ENCODE measurements around the gene MRPS10. TPM values are rescaled to one million over a fixed set of nuclear protein-coding genes. Genes with fewer than 3 reads are reported as not detected.

MRPS10 gene
- 10 to 100 TPM; 28.4 to 32.8 TPM for total RNA-seq

- H3K9me3 Mint-ChIP-seq = no peaks in the 10 kb centered on the region
- H3K36me3 Mint-ChIP-seq (ENCODE audit: low read depth) = peaks cover 15% of the 10 kb centered on the region
- peak within 1 kb of the TSS; percentile 80 for H3K27ac Mint-ChIP-seq
- no peaks in the 10 kb centered on the region for H3K27me3 Mint-ChIP-seq
- H3K4me1 Mint-ChIP-seq = peaks cover 33% of the 10 kb centered on the region
- POLR2A ChIA-PET = interaction anchor here (1.0 to 1.5 kb wide), 5 partner anchors 29 to 330 kb away, joined by 3 to 5 read pairs (median 3); partner anchors contain the start of gene MED20
- H3K4me3 Mint-ChIP-seq = peak within 1 kb of the TSS; percentile 97
- CTCF ChIA-PET = interaction anchor here (0.6 to 3.7 kb wide), 13 partner anchors 9 to 662 kb away, joined by 3 to 28 read pairs (median 4); partner anchors contain the start of genes BYSL, FRS3, MED20 and RPL7L1
- DNase-seq = peak; percentile 93
Measured at GRCh38 chr6:42217519-42218367, at the start of gene MRPS10. Gene MRPS10 (minus strand): TSS chr6:42217861. CDS start chr6:42217849, 12 bp downstream.

GRCh38 chr6:42266538-42266937 lies 48.9 kb upstream of the MRPS10 start:
- H3K27ac Mint-ChIP-seq = no peak overlapping the region
- DNase-seq = no peak
- no peak overlapping the region for H3K4me3 Mint-ChIP-seq
- ChIA-PET POLR2A (no interaction called here), CTCF (no interaction called here)
- peaks cover 14% of the 10 kb centered on the region for H3K4me1 Mint-ChIP-seq
- no peaks in the 10 kb centered on the region for H3K27me3 Mint-ChIP-seq
- H3K36me3 Mint-ChIP-seq (ENCODE audit: low read depth) = peaks cover 24% of the 10 kb centered on the region
- no peaks in the 10 kb centered on the region for H3K9me3 Mint-ChIP-seq

- Mint-ChIP-seq H3K4me1 (peaks cover 12% of the 10 kb centered on the region), H3K9me3 (no peaks in the 10 kb centered on the region), H3K27ac (no peak overlapping the region), H3K36me3 (ENCODE audit: low read depth) (peaks cover 24% of the 10 kb centered on the region), H3K4me3 (no peak overlapping the region), H3K27me3 (no peaks in the 10 kb centered on the region)
- POLR2A ChIA-PET = interaction anchor here (1.2 kb wide), 1 partner anchor 17 kb away, joined by 3 read pairs; no protein-coding TSS in a partner anchor
- DNase-seq = no peak
- CTCF ChIA-PET = interaction anchor here (2.4 to 7.3 kb wide), 2 partner anchors 267 to 282 kb away, joined by 7 to 78 read pairs; no protein-coding TSS in a partner anchor
Measured at GRCh38 chr6:42264852-42265390, 47.3 kb upstream of the MRPS10 start.

GRCh38 chr6:42264162-42264851 lies 46.6 kb upstream of the MRPS10 start:
- no peak overlapping the region for H3K27ac Mint-ChIP-seq

GRCh38 chr6:42263165-42263728 lies 45.6 kb upstream of the MRPS10 start:
- ChIA-PET POLR2A (interaction anchor here (0.7 kb wide), 1 partner anchor 188 kb away, joined by 3 read pairs; the partner anchor contains the start of gene TRERF1), CTCF (interaction anchor here (0.6 to 7.3 kb wide), 5 partner anchors 127 to 593 kb away, joined by 3 to 78 read pairs (median 3); no protein-coding TSS in a partner anchor)
- H3K36me3 Mint-ChIP-seq (ENCODE audit: low read depth) = peaks cover 12% of the 10 kb centered on the region
- no peaks in the 10 kb centered on the region for H3K27me3 Mint-ChIP-seq
- H3K4me3 Mint-ChIP-seq = no peak overlapping the region
- H3K9me3 Mint-ChIP-seq = no peaks in the 10 kb centered on the region
- H3K4me1 Mint-ChIP-seq = peaks cover 5% of the 10 kb centered on the region
- DNase-seq = no peak
- H3K27ac Mint-ChIP-seq = no peak overlapping the region

More at GRCh38 chr6:42264162-42264851, 46.6 kb upstream of the MRPS10 start:
- POLR2A ChIA-PET = interaction anchor here (0.7 to 1.2 kb wide), 2 partner anchors 17 to 187 kb away, joined by 3 read pairs; partner anchors contain the start of gene TRERF1
- CTCF ChIA-PET = interaction anchor here (1.2 to 7.3 kb wide), 3 partner anchors 126 to 282 kb away, joined by 3 to 78 read pairs (median 7); no protein-coding TSS in a partner anchor
- DNase-seq = no peak
- H3K4me3 Mint-ChIP-seq = no peak overlapping the region
- H3K27me3 Mint-ChIP-seq = no peaks in the 10 kb centered on the region
- no peaks in the 10 kb centered on the region for H3K9me3 Mint-ChIP-seq
- peaks cover 6% of the 10 kb centered on the region for H3K4me1 Mint-ChIP-seq
- H3K36me3 Mint-ChIP-seq (ENCODE audit: low read depth) = peaks cover 19% of the 10 kb centered on the region

GRCh38 chr6:42260972-42261371 lies 43.3 kb upstream of the MRPS10 start:
- no peak overlapping the region for H3K27ac Mint-ChIP-seq
- peaks cover 20% of the 10 kb centered on the region for H3K36me3 Mint-ChIP-seq (ENCODE audit: low read depth)
- CTCF ChIA-PET = interaction anchor here (0.8 to 7.3 kb wide), 10 partner anchors 13 to 303 kb away, joined by 3 to 78 read pairs (median 4); partner anchors contain the start of gene UBR2
- H3K4me3 Mint-ChIP-seq = no peak overlapping the region
- no peaks in the 10 kb centered on the region for H3K27me3 Mint-ChIP-seq
- POLR2A ChIA-PET = interaction anchor here (1.2 to 1.6 kb wide), 2 partner anchors 79 to 287 kb away, joined by 3 to 8 read pairs; no protein-coding TSS in a partner anchor
- peak; percentile 33 for DNase-seq
- peaks cover 5% of the 10 kb centered on the region for H3K4me1 Mint-ChIP-seq
- no peaks in the 10 kb centered on the region for H3K9me3 Mint-ChIP-seq

- Mint-ChIP-seq H3K9me3 (no peaks in the 10 kb centered on the region), H3K4me3 (no peak overlapping the region), H3K36me3 (ENCODE audit: low read depth) (peaks cover 24% of the 10 kb centered on the region), H3K4me1 (peaks cover 5% of the 10 kb centered on the region), H3K27ac (no peak overlapping the region), H3K27me3 (no peaks in the 10 kb centered on the region)
- ChIA-PET POLR2A (interaction anchor here (1.2 to 1.6 kb wide), 2 partner anchors 80 to 287 kb away, joined by 3 to 8 read pairs; no protein-coding TSS in a partner anchor), CTCF (interaction anchor here (0.6 to 7.3 kb wide), 9 partner anchors 8 to 304 kb away, joined by 3 to 78 read pairs (median 4); partner anchors contain the start of gene UBR2)
- DNase-seq = no peak
Measured at GRCh38 chr6:42260396-42260888, 42.8 kb upstream of the MRPS10 start.

- Mint-ChIP-seq H3K9me3 (no peaks in the 10 kb centered on the region), H3K27me3 (no peaks in the 10 kb centered on the region), H3K27ac (no peak overlapping the region), H3K36me3 (ENCODE audit: low read depth) (peaks cover 24% of the 10 kb centered on the region), H3K4me1 (peaks cover 5% of the 10 kb centered on the region), H3K4me3 (no peak overlapping the region)
- ChIA-PET CTCF (interaction anchor here (0.6 to 7.3 kb wide), 7 partner anchors 8 to 304 kb away, joined by 3 to 78 read pairs (median 5); partner anchors contain the start of gene UBR2), POLR2A (interaction anchor here (1.2 to 1.6 kb wide), 2 partner anchors 80 to 288 kb away, joined by 3 to 8 read pairs; no protein-coding TSS in a partner anchor)
- DNase-seq = no peak
Measured at GRCh38 chr6:42259841-42260395, 42.3 kb upstream of the MRPS10 start.

- H3K36me3 Mint-ChIP-seq (ENCODE audit: low read depth) = peaks cover 24% of the 10 kb centered on the region
- H3K27me3 Mint-ChIP-seq = no peaks in the 10 kb centered on the region
- H3K4me1 Mint-ChIP-seq = peaks cover 5% of the 10 kb centered on the region
- no peak for DNase-seq
- no peak overlapping the region for H3K4me3 Mint-ChIP-seq
- ChIA-PET POLR2A (no interaction called here), CTCF (interaction anchor here (1.2 to 7.3 kb wide), 3 partner anchors 9 to 287 kb away, joined by 3 to 78 read pairs (median 5); no protein-coding TSS in a partner anchor)
- peak overlapping the region; percentile 21 for H3K27ac Mint-ChIP-seq
- no peaks in the 10 kb centered on the region for H3K9me3 Mint-ChIP-seq
Measured at GRCh38 chr6:42259286-42259685, 41.6 kb upstream of the MRPS10 start.

- Mint-ChIP-seq H3K27ac (no peak overlapping the region), H3K27me3 (no peaks in the 10 kb centered on the region), H3K36me3 (ENCODE audit: low read depth) (peaks cover 20% of the 10 kb centered on the region), H3K4me3 (no peak overlapping the region), H3K9me3 (no peaks in the 10 kb centered on the region), H3K4me1 (peaks cover 5% of the 10 kb centered on the region)
- DNase-seq = no peak
- ChIA-PET POLR2A (no interaction called here), CTCF (no interaction called here)
Measured at GRCh38 chr6:42257614-42258013, 40.0 kb upstream of the MRPS10 start.

- Mint-ChIP-seq H3K27ac (no peak overlapping the region), H3K4me3 (no peak overlapping the region), H3K9me3 (no peaks in the 10 kb centered on the region), H3K36me3 (ENCODE audit: low read depth) (peaks cover 20% of the 10 kb centered on the region), H3K27me3 (no peaks in the 10 kb centered on the region), H3K4me1 (peaks cover 4% of the 10 kb centered on the region)
- POLR2A ChIA-PET = no interaction called here
- CTCF ChIA-PET = no interaction called here
- DNase-seq = no peak
Measured at GRCh38 chr6:42257063-42257462, 39.4 kb upstream of the MRPS10 start.

All from activated CD4-positive, alpha-beta memory T cell treated with anti-CD3 and anti-CD28 coated beads, Interleukin-2, amount 10 ng/mL, durations not matched to agents 7 days and 5 days (primary cell).